Diencephalon (tissue), 1 donor: Measurements from ENCODE around the gene LAG3. TPM values are rescaled to one million over a fixed set of nuclear protein-coding genes. Genes with fewer than 3 reads are reported as not detected.

Experiments
- total RNA-seq: library from RNA; depleted of rRNA; stranded (reverse); fragments of >200 nt; gene quantifications from one replicate; pipeline ENCODE4 v1.2.3, GENCODE V29; 2014

LAG3 gene
- not detected for total RNA-seq

GRCh38 chr12:6772331-6772695, at the start of gene LAG3:
Gene LAG3 (plus strand): TSS chr12:6772520. CDS start chr12:6772853, 333 bp downstream.

GRCh38 chr12:6723607-6724408, 48.5 kb upstream of the LAG3 start, which contains the start of gene COPS7A:
Gene COPS7A (plus strand): TSS chr12:6724046. CDS start chr12:6724657, 611 bp downstream.

GRCh38 chr12:6752921-6753771, 19.2 kb upstream of the LAG3 start, which contains the start of gene MLF2:
Gene MLF2 (minus strand): TSS chr12:6753141. CDS start chr12:6752334, 807 bp downstream.

GRCh38 chr12:6765634-6766581, 6.4 kb upstream of the LAG3 start, which contains the start of gene PTMS:
Gene PTMS (plus strand): TSS chr12:6766363. CDS start chr12:6766706, 343 bp downstream.

GRCh38 chr12:6788972-6789924, 16.9 kb downstream of the LAG3 start, which contains the start of gene CD4:
Gene CD4 (plus strand): TSS chr12:6789528. CDS start chr12:6800139, 10,611 bp downstream.

GRCh38 chr12:6821591-6822425, 49.5 kb downstream of the LAG3 start, which contains the start of gene GPR162:
Gene GPR162 (plus strand): TSS chr12:6821821. CDS start chr12:6823899, 2,078 bp downstream.

Other genes starting within 250 kb of the LAG3 start
- 2,434 TPM for gene GAPDH, start 238.0 kb upstream of the LAG3 start, total RNA-seq
- 5.5 TPM for gene IFFO1, start 216.5 kb upstream of the LAG3 start, total RNA-seq
- gene NOP2, start 204.2 kb upstream of the LAG3 start, total RNA-seq = 13.8 TPM
- 204 TPM for gene CHD4, start 165.1 kb upstream of the LAG3 start, total RNA-seq
- 1.2 TPM for gene LPAR5, start 136.6 kb upstream of the LAG3 start, total RNA-seq
- 0.46 TPM for gene ACRBP, start 125.1 kb upstream of the LAG3 start, total RNA-seq
- gene ING4, start 109.4 kb upstream of the LAG3 start, total RNA-seq = 61.6 TPM
- 17.3 TPM for gene ZNF384, start 83.1 kb upstream of the LAG3 start, total RNA-seq
- 4.4 TPM for gene PIANP, start 71.7 kb upstream of the LAG3 start, total RNA-seq
- 41.5 TPM for gene COPS7A, start 48.5 kb upstream of the LAG3 start, total RNA-seq
- 104 TPM for gene MLF2, start 19.4 kb upstream of the LAG3 start, total RNA-seq
- 84.2 TPM for gene PTMS, start 6.2 kb upstream of the LAG3 start, total RNA-seq
- 4.8 TPM for gene CD4, start 17.0 kb downstream of the LAG3 start, total RNA-seq
- gene GPR162, start 49.3 kb downstream of the LAG3 start, total RNA-seq = 87.9 TPM
- 15.0 TPM for gene P3H3, start 55.9 kb downstream of the LAG3 start, total RNA-seq
- gene GNB3, start 68.4 kb downstream of the LAG3 start, total RNA-seq = 3.2 TPM
- gene CDCA3, start 78.8 kb downstream of the LAG3 start, total RNA-seq = 6.2 TPM
- 91.1 TPM for gene USP5, start 79.6 kb downstream of the LAG3 start, total RNA-seq
- 349 TPM for gene TPI1, start 95.0 kb downstream of the LAG3 start, total RNA-seq
- gene SPSB2, start 100.8 kb downstream of the LAG3 start, total RNA-seq = 2.3 TPM
- gene LRRC23, start 132.3 kb downstream of the LAG3 start, total RNA-seq = 27.7 TPM
- 308 TPM for gene ENO2, start 142.1 kb downstream of the LAG3 start, total RNA-seq
- 13.1 TPM for gene ATN1, start 155.4 kb downstream of the LAG3 start, total RNA-seq
- gene RNU7-1, start 171.3 kb downstream of the LAG3 start, total RNA-seq = not detected
- gene C12orf57, start 171.5 kb downstream of the LAG3 start, total RNA-seq = 203 TPM
- gene PTPN6, start 178.8 kb downstream of the LAG3 start, total RNA-seq = 5.8 TPM
- 100 TPM for gene PHB2, start 198.1 kb downstream of the LAG3 start, total RNA-seq
- gene EMG1, start 198.4 kb downstream of the LAG3 start, total RNA-seq = 20.8 TPM
- 13.8 TPM for gene LPCAT3, start 246.0 kb downstream of the LAG3 start, total RNA-seq